Measurements from ENCODE around the gene PARG.
"Not testable (repeated sequence)": the region's sequence is repeated elsewhere in the genome, so short reads cannot be mapped to it uniquely, and the experiment has no call there.

Gene PARG

DNA sequence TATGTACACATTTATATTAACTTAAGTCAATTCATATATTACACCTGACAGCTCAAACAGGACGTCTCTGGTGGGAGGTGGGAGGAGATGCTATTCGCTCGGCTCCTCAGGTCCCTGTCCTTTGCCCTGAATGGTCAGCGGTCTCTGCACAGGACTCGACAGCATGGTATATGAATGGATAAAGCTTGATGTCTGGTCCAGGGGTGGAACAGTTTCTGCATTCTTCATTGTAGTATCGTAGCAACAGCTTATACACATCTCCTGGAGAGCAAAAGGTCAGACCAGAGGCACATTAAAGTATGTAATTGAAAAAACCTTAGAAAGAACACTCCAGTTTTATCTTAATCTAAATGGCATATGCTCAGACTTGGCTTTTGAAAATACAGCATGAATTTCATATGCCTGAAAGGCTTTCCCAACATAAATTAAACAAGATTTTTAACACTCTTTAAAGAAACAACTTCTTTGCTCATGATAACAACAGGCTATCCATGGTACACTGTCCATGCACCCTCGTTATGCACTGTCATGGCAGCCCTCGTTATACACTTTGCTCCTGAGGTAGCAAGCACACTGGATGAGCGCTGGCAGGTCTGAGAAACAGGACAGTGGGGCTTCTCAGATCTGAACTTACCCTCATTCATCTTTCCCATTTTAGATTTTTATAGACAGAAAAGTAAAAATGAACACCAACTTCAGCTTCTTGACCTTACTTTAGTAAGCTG is 122.4 kb downstream of the PARG start:
- no peak overlapping the region for H3K4me3 Mint-ChIP-seq
- H3K4me1 Mint-ChIP-seq, result no peaks in the 10 kb centered on the region
- ATAC-seq (no peak), DNase-seq (ENCODE audit: low spot score in 2 of 2) (no peak)
- peaks cover 61% of the 10 kb centered on the region for H3K36me3 Mint-ChIP-seq
- no peak overlapping the region for H3K27ac Mint-ChIP-seq
- H3K9me3 Mint-ChIP-seq, result no peaks in the 10 kb centered on the region

GRCh38 chr10:49817845-49818244 is 124.0 kb downstream of the PARG start:
- no peak for ATAC-seq
- Mint-ChIP-seq H3K4me3 (no peak overlapping the region), H3K27ac (no peak overlapping the region), H3K4me1 (no peaks in the 10 kb centered on the region), H3K9me3 (no peaks in the 10 kb centered on the region), H3K36me3 (peaks cover 64% of the 10 kb centered on the region)
- DNase-seq (ENCODE audit: low spot score in 2 of 2), result no peak

GRCh38 chr10:49803988-49804387 is 137.8 kb downstream of the PARG start:
- Mint-ChIP-seq H3K4me1 (no peaks in the 10 kb centered on the region), H3K36me3 (no peaks in the 10 kb centered on the region), H3K27ac (no peak overlapping the region), H3K9me3 (no peaks in the 10 kb centered on the region), H3K4me3 (no peak overlapping the region)
- DNase-seq (ENCODE audit: low spot score in 2 of 2) (no peak), ATAC-seq (no peak)

GRCh38 chr10:49798275-49798674 is 143.6 kb downstream of the PARG start:
- ATAC-seq, result no peak
- no peak overlapping the region for H3K4me3 Mint-ChIP-seq

GRCh38 chr10:49791100-49791499 is 150.7 kb downstream of the PARG start:
- no peaks in the 10 kb centered on the region for H3K4me1 Mint-ChIP-seq
- H3K4me3 Mint-ChIP-seq, result no peak overlapping the region
- H3K9me3 Mint-ChIP-seq, result no peaks in the 10 kb centered on the region
- no peak overlapping the region for H3K27ac Mint-ChIP-seq
- H3K36me3 Mint-ChIP-seq, result no peaks in the 10 kb centered on the region
- no peak for DNase-seq (ENCODE audit: low spot score in 2 of 2)
- ATAC-seq, result no peak

More at GRCh38 chr10:49798275-49798674, 143.6 kb downstream of the PARG start:
- no peaks in the 10 kb centered on the region for H3K36me3 Mint-ChIP-seq
- no peaks in the 10 kb centered on the region for H3K4me1 Mint-ChIP-seq
- DNase-seq (ENCODE audit: low spot score in 2 of 2), result no peak
- no peaks in the 10 kb centered on the region for H3K9me3 Mint-ChIP-seq
- H3K27ac Mint-ChIP-seq, result no peak overlapping the region

GRCh38 chr10:49784681-49785080 is 157.1 kb downstream of the PARG start:
- H3K4me1 Mint-ChIP-seq, result no peaks in the 10 kb centered on the region
- no peaks in the 10 kb centered on the region for H3K9me3 Mint-ChIP-seq
- no peak overlapping the region for H3K27ac Mint-ChIP-seq
- no peak for DNase-seq (ENCODE audit: low spot score in 2 of 2)
- H3K36me3 Mint-ChIP-seq, result no peaks in the 10 kb centered on the region
- H3K4me3 Mint-ChIP-seq, result no peak overlapping the region
- no peak for ATAC-seq

DNA sequence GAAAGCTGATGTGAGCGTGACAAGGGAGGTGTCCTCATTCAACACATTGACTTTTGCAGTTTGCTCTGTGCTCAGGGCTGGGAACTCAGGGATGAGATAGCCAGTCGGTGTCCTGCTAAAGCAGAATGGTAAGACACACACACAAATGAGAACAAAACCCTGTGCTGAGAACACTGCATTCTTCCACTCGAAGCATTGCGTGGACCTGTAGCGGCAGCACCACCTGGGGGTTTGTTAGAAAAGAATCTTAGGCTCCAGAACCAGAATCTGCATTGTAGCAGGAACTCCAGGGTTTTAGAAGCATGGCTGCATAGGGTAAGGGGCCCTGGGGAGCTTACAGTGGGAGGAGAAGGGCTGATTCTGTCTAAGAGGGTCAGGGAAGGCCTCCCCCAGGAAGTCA is 158.2 kb downstream of the PARG start:
- no peaks in the 10 kb centered on the region for H3K36me3 Mint-ChIP-seq
- DNase-seq (ENCODE audit: low spot score in 2 of 2) (no peak), ATAC-seq (no peak)
- no peaks in the 10 kb centered on the region for H3K9me3 Mint-ChIP-seq
- no peak overlapping the region for H3K4me3 Mint-ChIP-seq
- H3K27ac Mint-ChIP-seq, result no peak overlapping the region
- H3K4me1 Mint-ChIP-seq, result no peaks in the 10 kb centered on the region

DNA sequence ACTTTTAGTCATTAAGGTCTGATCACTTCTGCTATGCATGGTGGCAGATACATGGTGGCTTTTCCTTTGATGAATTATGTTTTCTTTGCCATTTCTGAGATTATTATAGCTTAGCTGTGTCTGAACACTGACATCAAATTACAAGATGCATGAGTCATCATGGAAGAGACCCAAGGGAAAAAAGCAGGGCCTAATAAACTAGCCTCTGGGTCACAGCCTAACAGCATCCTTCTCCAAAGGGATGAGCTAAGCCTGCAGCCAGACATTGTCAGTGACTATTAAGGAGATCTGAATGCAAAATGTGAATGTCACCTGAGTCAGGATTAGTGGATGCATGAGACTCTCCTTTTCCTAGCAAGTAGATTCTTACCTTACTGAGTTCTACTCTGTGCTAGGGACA is 160.6 kb downstream of the PARG start:
- Mint-ChIP-seq H3K4me1 (no peaks in the 10 kb centered on the region), H3K9me3 (no peaks in the 10 kb centered on the region), H3K36me3 (no peaks in the 10 kb centered on the region), H3K27ac (no peak overlapping the region), H3K4me3 (no peak overlapping the region)
- DNase-seq (ENCODE audit: low spot score in 2 of 2) (no peak), ATAC-seq (no peak)

GRCh38 chr10:49778197-49778596 is 163.6 kb downstream of the PARG start:
- Mint-ChIP-seq H3K4me3 (no peak overlapping the region), H3K27ac (no peak overlapping the region), H3K36me3 (no peaks in the 10 kb centered on the region), H3K9me3 (no peaks in the 10 kb centered on the region), H3K4me1 (no peaks in the 10 kb centered on the region)
- no peak for ATAC-seq
- no peak for DNase-seq (ENCODE audit: low spot score in 2 of 2)

DNA sequence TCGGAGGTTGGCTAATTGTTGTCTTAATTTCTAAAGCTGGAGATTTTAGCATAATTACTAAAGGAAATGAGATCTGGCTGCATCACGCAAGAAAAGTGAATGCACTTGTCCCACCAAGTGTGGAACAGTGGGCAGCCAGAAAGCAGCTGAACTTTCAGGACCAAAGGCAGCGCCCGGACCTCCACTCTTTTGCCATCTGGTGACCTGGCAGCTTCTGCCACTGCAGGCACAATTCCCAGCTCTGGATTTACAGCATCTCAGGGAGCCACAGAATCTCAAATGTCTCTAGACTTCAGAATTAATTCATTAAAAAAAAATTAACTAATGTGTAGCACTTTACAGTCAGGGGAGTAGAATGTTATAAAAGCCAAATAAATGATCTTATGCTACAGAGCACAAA is 165.0 kb downstream of the PARG start:
- Mint-ChIP-seq H3K27ac (no peak overlapping the region), H3K4me1 (no peaks in the 10 kb centered on the region), H3K36me3 (no peaks in the 10 kb centered on the region), H3K4me3 (no peak overlapping the region), H3K9me3 (no peaks in the 10 kb centered on the region)
- no peak for DNase-seq (ENCODE audit: low spot score in 2 of 2)
- no peak for ATAC-seq

DNA sequence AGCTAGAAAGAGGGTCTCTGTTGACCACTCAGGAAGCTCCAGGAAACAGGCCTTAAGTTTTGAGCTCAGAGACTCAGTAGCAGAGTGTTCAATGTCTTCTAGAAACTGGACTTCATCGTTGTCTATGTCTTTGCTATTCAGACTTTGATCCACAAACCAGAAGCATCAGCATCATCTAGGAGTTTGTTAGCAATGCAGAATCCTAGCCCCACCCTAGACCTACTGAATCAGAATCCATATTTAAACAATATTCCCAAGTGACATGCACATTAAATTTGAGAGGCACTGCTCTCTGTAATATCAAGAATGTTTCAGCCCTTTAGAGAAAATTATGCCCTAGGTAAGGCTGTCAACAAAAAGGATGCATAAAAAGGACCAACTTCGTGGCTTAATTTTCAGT is 166.8 kb downstream of the PARG start:
- H3K4me3 Mint-ChIP-seq, result no peak overlapping the region
- DNase-seq (ENCODE audit: low spot score in 2 of 2) (no peak), ATAC-seq (no peak)
- no peaks in the 10 kb centered on the region for H3K4me1 Mint-ChIP-seq
- H3K36me3 Mint-ChIP-seq, result no peaks in the 10 kb centered on the region
- no peak overlapping the region for H3K27ac Mint-ChIP-seq
- no peaks in the 10 kb centered on the region for H3K9me3 Mint-ChIP-seq

- H3K4me1 Mint-ChIP-seq, result not testable (repeated sequence)
Observed at GRCh38 chr10:49772944-49773343, 168.9 kb downstream of the PARG start.

DNA sequence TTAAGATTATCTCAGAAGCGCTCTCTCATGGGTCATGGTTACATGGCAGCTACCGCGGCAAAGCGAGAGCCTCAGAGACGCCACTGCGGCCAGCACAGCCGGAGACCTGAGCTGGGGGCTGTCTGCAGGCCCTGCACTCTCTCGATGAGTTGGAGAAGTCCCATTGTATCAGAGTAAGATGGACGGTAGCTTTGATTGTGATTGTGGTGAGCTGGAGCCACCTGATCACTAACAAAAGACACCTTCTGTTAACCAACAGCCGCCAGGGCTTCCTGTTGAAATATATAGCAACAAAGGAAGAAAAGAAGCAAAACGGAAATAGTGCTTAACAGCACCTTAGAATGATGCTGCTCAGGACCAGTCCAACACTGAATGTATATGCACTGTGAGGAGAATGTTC is 170.8 kb downstream of the PARG start:
- H3K9me3 Mint-ChIP-seq; H3K4me1 Mint-ChIP-seq; H3K36me3 Mint-ChIP-seq; ATAC-seq; H3K27ac Mint-ChIP-seq; H3K4me3 Mint-ChIP-seq; DNase-seq (ENCODE audit: low spot score in 2 of 2): not testable (repeated sequence)

More at GRCh38 chr10:49772944-49773343, 168.9 kb downstream of the PARG start:
- H3K4me3 Mint-ChIP-seq; DNase-seq (ENCODE audit: low spot score in 2 of 2); H3K36me3 Mint-ChIP-seq; H3K9me3 Mint-ChIP-seq; H3K27ac Mint-ChIP-seq; ATAC-seq: not testable (repeated sequence)

- DNase-seq (ENCODE audit: low spot score in 2 of 2) (no peak), ATAC-seq (no peak)
- Mint-ChIP-seq H3K27ac (no peak overlapping the region), H3K4me3 (no peak overlapping the region), H3K4me1 (no peaks in the 10 kb centered on the region), H3K9me3 (peaks cover 2% of the 10 kb centered on the region), H3K36me3 (no peaks in the 10 kb centered on the region)
Observed at GRCh38 chr10:49769692-49770091, 172.1 kb downstream of the PARG start.

- ATAC-seq (no peak), DNase-seq (ENCODE audit: low spot score in 2 of 2) (no peak)
- Mint-ChIP-seq H3K4me3 (no peak overlapping the region), H3K36me3 (no peaks in the 10 kb centered on the region), H3K27ac (no peak overlapping the region), H3K4me1 (no peaks in the 10 kb centered on the region), H3K9me3 (peaks cover 2% of the 10 kb centered on the region)
Observed at GRCh38 chr10:49768731-49769130, 173.1 kb downstream of the PARG start.

DNA sequence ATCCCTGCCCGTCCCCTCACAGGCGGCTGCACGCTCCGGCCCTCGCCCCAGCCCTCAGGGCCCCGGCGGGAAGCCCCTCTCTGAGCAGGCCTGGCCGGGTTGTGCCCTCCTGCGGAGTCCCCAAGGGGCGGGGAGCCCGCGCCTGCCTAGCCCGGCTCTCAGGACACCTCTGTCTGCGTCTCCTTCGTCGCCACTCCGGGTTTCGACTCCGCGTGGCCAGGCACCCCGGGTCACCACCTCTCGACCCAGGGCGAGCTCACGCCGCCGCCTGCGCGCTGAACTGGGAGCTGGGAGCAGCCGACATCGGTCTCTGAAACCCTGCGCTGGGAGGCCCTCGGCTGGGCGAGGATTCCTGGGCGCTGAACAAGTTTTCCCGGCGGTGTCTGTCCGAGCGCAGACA is 173.5 kb downstream of the PARG start:
- no peaks in the 10 kb centered on the region for H3K36me3 Mint-ChIP-seq
- no peak overlapping the region for H3K27ac Mint-ChIP-seq
- H3K4me1 Mint-ChIP-seq, result no peaks in the 10 kb centered on the region
- no peak for DNase-seq (ENCODE audit: low spot score in 2 of 2)
- no peak for ATAC-seq
- no peak overlapping the region for H3K4me3 Mint-ChIP-seq
- H3K9me3 Mint-ChIP-seq, result peaks cover 2% of the 10 kb centered on the region

Measured in stimulated activated effector memory CD8-positive, alpha-beta T cell treated with anti-CD3 and anti-CD28 coated beads, Interleukin-12 subunit alpha, Interleukin-12 subunit beta, amount 100 ng/mL, for 72 hours (primary cell).